CD4-positive, alpha-beta T cell treated with Interleukin-12 subunit alpha and Interleukin-12 subunit beta, for 1 hour (primary cell): ENCODE measurements around the gene CNGB1.
"Not testable (repeated sequence)": the region's sequence is repeated elsewhere in the genome, so short reads cannot be mapped to it uniquely, and the experiment has no call there.

ENCODE experiments used
- DNase-seq: peaks from one replicate; pipeline ENCODE4 v3.0.0-alpha.2; 2020

CNGB1 gene

GRCh38 chr16:57949595-57950238 lies 21.2 kb downstream of the CNGB1 start:
- no peak for DNase-seq

DNA sequence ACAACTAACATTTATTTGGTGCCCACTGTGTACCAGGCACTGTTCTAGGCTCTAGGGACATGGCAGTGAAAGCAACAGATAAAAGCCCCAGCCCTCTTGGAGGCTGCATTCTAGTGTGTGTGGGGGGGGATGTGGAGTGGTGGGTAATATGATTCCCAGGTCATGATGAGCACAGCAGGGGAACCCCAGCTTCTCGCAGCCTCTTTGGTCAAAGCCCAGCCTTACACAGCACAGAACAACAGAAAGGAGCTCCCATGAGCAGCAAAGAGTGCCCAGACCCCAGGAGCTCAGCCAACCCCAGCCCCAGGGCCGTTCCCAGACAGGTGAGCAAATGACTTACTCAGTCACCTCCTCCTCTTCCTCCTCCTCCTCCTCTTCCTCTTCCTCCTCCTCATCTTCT lies 21.9 kb downstream of the CNGB1 start:
- no peak for DNase-seq

DNA sequence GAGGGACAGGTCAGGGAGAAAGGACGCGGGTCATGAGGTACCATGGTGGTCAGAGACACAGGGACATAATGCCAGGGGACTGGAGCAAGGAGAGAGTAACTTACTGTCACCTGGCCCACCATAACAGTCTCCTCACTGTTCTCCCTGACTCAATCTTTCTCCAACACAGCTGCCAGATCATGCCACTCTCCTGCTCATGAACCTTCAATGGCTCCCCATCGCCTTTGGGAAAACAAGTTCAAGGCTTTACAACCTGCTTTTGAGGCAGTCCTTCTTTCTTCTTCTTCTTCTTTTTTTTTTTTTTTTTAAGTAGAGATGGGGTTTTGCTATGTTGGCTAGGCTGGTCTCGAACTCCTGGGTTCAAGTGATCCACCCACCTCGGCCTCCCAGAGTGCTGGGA lies 22.9 kb downstream of the CNGB1 start:
- no peak for DNase-seq

- no peak for DNase-seq
These were observed 23.7 kb downstream of the CNGB1 start for GRCh38 chr16:57947261-57947660.

DNA sequence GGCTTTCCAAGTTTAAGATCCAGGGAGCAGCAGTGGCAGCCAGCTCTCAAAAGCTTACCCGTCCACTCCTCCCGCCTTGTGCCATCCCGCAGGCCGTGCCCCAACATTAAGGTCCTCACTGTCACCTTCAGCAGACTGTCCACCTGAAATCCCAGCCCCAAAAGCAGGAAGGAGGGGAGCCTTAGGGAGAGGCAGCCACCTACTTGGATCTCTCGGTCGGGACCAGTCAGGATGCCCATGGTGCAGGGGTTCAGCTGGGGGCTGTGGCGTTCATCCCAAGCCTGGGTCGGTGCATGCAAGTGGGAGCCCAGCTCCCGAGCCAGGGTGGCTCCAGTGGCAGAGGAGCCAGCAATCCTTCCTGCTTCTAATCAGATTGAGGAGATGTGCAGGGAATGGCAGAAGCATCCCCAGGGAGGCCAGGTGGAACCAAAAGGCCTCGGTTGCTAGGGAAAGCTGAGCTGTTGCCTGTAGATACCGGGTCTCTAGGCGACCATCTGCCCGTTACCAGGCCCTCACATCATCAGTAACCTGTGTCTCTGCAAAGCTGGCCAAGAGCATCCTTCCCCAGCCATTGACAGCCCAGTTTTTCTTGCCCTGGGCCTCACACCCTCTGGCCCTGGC lies 24.6 kb downstream of the CNGB1 start:
- DNase-seq, result no peak

- no peak for DNase-seq
These were observed 25.2 kb downstream of the CNGB1 start for GRCh38 chr16:57945740-57946138.

DNA sequence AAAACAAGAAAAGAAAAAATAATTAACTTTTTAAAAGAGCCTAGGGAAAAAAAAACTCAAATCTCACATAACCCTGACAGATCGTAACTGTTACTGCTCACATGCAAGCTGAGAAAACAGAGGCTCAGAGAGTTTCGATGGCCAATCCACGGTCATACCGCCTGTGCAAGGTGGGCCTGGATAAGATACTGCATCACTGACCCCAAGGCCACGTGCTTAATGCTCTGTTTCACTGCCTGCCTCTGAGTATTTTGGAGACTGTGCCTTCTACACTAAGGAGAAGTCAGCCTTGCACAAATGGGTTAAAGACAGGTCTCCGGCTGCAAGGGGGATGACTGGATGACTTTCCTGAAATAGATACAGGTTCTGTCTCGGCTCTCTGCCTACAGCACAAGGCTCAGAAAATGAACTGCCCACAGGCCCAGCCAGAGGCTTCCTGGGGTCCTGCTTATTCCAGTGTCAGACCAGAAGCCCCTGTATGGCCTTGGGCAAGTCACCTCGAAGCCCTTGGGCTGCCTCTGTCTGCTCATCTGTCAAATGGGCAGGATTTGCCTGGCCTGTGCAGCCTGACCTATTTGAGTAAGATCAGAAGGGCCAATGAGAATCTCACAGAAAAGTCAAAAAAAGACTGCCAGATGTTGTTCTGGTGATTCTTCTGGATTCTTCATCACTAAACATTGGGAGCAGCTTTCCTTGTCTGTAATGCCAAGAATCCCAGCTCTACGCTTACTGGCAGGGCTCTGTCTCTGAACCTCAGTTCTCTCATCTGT lies 25.8 kb downstream of the CNGB1 start:
- DNase-seq, result no peak

GRCh38 chr16:57943381-57943780 lies 27.5 kb downstream of the CNGB1 start:
- DNase-seq, result not testable (repeated sequence)

- not testable (repeated sequence) for DNase-seq
These were observed 29.0 kb downstream of the CNGB1 start for GRCh38 chr16:57941901-57942300.

- no peak for DNase-seq
These were observed 29.8 kb downstream of the CNGB1 start for GRCh38 chr16:57941016-57941664.

DNA sequence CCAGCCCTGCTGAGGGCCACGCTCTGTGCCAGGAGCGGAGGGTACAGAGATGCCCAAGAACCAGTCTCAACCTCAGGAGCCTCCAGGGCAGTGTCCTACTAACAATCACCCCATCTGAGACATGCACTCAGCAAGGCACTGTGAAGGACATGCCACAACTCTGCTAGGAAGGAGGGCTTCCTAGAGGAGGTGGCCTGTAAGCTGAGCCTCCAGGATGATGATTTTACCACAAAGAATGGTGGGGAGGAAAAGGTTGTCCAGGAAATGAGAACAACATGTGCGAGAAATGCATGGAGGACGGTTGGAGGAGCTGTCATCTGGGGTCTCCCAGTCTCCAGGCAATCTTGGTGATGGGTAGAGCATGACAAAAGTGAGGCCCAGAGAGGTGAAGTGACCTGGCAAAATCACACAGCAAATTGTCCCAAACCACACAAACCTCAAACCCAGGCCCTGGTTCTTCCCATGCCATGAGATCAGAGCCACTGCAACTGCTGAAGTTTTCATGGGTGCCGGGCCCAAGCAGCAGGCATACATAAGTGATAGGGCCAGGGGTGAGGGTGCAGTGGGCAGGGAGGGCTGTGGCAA lies 30.5 kb downstream of the CNGB1 start:
- DNase-seq, result no peak

DNA sequence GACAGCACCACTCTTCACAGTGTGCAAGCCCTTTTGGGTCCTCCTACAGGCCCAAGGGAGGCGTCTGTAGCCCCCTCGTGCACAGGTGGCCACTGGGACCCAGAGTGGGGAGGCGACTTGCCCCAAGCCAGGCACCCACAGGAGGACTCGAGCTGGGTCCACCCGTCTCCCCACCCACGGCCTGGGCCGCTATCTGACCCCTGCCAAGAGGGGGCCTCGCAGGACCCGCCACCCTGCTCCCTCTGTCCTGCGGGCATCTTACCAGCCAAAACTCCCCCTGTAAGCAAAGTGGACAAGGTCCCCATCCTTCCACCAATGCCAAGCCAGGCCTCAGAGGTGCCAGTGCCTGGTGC lies 31.1 kb downstream of the CNGB1 start:
- DNase-seq, result no peak

GRCh38 chr16:57938936-57939871 lies 31.7 kb downstream of the CNGB1 start:
- no peak for DNase-seq

DNA sequence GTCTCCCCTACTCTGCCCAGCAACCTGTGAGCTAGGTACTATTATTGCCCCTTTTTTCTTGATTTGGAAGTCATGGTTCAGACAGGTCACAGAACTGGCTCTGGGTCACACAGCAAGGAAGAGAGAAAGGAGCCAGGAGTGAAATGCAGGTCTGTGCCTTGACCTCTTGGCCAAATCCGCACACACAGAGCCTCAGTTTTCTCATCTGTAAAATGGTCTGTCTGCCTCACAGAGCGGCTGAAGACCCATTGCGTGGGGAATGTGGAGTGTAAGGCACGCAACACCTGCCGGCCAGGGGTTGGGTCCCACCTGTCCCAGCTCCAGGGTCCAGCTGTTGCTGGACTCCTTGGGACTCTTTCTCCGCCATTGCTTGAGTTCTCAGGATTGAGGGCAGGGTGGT lies 32.4 kb downstream of the CNGB1 start:
- no peak for DNase-seq

- DNase-seq, result no peak
These were observed 33.1 kb downstream of the CNGB1 start for GRCh38 chr16:57937861-57938260.

DNA sequence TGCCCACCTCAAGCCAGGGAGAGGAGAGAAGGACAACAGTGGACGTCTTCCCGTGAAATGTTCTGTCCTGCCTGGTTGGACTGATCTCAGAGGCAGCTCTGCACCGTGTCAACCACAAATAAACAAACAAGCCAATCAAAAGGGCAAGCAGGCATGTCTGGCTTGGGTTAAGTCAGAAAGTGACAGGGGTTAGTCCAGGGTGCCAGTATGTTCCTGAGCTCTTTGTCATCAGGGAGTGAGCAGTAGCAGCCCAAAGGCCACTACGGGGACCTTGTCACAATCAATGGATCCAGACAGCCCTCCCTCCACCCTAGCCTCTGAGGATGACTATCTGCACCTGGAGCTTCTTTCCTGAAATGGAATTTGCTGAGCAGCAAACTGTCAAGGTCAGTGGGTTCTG lies 35.0 kb downstream of the CNGB1 start:
- no peak for DNase-seq

DNA sequence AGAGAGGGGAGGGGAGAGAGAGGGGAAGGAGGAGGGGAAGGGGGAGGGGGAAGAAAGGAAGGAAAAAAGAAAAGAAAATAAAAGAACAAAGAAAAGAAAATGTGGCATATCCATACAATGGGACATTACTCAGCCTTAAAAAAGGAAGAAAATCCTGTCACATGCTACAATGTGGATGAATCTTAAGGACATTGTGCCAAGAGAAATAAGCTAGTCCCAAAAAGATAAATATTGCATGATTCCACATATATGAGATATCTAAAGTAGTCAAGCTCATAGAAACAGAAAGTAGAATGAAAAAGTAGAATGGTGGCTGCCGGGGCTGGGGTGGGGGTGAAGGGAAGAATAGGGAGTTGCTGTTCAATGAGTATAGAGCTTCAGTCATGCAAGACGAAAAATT lies 40.4 kb downstream of the CNGB1 start:
- DNase-seq, result no peak

DNA sequence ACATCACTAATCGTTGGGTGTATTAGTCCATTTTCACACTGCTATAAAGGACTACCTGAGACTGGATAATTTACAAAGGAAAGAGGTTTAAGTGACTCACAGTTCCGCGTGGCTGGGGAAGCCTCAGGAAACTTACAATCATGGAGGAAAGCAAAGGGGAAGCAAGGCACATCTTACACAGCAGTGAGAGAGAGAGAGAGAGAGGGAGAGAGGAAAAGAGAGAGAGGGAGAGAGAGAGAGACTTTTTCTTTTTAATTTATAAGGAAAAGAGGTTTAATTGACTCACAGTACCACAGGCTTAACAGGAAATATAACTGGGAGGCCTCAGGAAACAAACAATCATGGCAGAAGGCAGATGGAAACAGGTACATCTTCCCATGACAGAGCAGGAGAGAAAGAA lies 41.7 kb downstream of the CNGB1 start:
- no peak for DNase-seq

DNA sequence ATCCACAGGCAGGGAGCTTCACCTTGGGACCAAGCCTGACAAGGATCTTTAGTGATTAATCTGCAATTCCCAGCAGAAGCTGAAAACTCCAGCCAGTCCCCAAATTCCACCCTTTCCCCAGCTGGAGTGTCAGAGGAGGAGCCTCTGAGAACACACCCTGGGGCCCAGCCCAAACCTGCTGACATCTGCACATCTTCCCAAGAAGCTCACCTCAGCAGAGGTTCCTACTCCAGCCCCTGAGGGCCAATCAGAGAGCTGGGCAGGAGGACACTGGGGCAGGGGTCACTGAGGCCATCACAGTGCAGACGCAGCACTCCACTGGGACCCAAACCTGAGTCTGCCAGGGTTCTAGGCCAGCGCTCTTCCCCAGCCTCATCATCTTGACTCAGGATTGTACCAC lies 44.9 kb downstream of the CNGB1 start:
- DNase-seq, result no peak

GRCh38 chr16:57925310-57925709 lies 45.6 kb downstream of the CNGB1 start:
- DNase-seq, result no peak

DNA sequence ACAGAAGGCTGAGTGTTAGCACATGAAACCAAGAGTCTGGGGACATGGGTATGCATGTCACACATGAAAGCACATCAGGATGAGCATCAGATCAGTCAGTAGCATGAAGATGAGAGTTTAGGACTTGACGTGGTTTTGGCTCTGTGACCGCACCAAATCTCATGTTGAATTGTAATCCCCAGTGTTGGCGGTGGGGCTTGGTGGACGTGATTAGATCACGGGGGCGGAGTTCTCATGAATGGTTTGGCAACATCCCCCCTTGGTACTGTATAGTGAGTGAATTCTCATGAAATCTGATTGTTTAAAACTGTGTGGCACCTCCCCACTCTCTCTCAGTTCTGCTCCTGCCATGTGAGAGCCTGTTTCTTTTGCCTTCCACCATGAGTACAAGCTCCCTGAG lies 46.4 kb downstream of the CNGB1 start:
- no peak for DNase-seq

DNA sequence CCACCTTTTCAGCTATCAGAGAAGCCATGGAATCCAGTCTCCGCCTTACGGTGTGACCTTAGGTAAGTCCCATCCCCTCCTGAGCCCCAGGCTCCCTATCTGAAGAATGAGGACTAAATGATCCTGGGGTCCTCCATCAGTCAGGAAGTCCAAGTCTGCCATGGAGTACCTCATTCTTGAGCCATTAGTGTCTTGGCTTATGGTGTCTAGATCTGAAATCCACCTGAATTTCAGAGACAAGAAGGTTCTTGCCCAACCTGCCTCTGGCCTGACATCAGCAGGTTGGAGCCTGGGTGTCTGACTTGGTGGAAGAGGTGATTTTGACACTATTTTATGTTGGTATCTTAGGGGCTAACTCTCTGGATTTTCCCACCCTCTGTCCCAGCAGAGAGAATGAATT lies 47.1 kb downstream of the CNGB1 start:
- no peak for DNase-seq
